ENCODE data around the gene HOATZ. TPM values are rescaled to one million over a fixed set of nuclear protein-coding genes. Genes with fewer than 3 reads are reported as not detected.

Gene HOATZ
- polyA plus RNA-seq, 1 of the 3 experiments (the other 2 are of a cell fraction), result 4.9 TPM

- Histone ChIP-seq H3K36me3 (replicated peaks in 1 of 2; ENCODE audit: control insufficient read depth in 1 of 2, insufficient read depth in 2 of 2, low read length in 1 of 2) (peaks cover 0 to 4% of the 10 kb centered on the region in 2 experiments), H3K27ac (ENCODE audit: low read depth in 2 of 2, low read length in 1 of 2) (peak overlapping the region; percentile 4 to 78; a peak in 3 of 4 replicates), H3K9ac (no peak overlapping the region), H3K4me2 (no peak overlapping the region), H3K4me3 (ENCODE audit: low read depth in 2 of 2, low read length in 1 of 2) (no peak overlapping the region), H3K79me2 (ENCODE audit: insufficient read depth) (no peaks in the 10 kb centered on the region), H3K27me3 (ENCODE audit: insufficient read depth) (no peaks in the 10 kb centered on the region), H4K20me1 (ENCODE audit: insufficient read depth) (no peaks in the 10 kb centered on the region), H3F3A (replicated peaks; ENCODE audit: insufficient read depth) (no peaks in the 10 kb centered on the region), H3K4me1 (ENCODE audit: control insufficient read depth in 1 of 2, insufficient read depth in 2 of 2, low read depth in 1 of 2, low read length in 1 of 2) (no peaks in the 10 kb centered on the region; a peak in 1 of 4 replicates), H3K9me2 (no peaks in the 10 kb centered on the region), H2AFZ (ENCODE audit: low read depth) (peak overlapping the region; percentile 17; the same call in 1 of the 2 replicates), H3K9me3 (no peaks in the 10 kb centered on the region)
- DNase-seq, result no peak
- TF ChIP-seq NRF1 (IDR thresholded peaks at IDR 0.05; ENCODE audit: low read depth, low read length) (no peak), FOSL2 (IDR thresholded peaks at IDR 0.05; ENCODE audit: borderline replicate concordance, low read depth) (peak; percentile 37; the same call in 1 of the 2 replicates)
- WGBS (ENCODE audit: low lambda C conversion rate), result 10% methylated on average over 2 of the region's 2 CpGs
- ChIA-PET CTCF (interaction anchor here (1.2 to 1.4 kb wide), 2 partner anchors 36 to 194 kb away, joined by 3 to 6 read pairs; partner anchors contain the start of gene BTG4), POLR2A (no interaction called here)
Measured at GRCh38 chr11:111476366-111476765, 38.2 kb upstream of the HOATZ start.

DNA sequence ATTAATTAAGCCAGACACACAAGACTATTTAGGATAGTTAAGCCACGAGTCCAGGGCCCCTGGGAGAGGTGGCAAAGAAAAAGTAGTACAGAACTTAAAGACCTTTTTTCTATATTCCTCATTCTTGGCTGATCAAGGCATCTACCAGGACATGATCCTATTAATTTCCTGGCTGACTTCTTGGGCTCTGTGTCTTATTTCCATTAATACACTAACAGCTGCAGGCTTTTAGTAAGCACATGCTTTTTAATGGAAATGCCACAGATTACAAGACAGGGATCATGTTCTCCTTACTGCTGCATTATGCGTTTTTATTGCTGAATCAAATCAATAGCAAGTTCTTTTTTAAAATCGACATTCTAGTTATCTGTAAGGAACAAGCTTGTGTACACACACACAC lies 37.6 kb upstream of the HOATZ start:
- no peaks in the 10 kb centered on the region for H4K20me1 ChIP-seq (ENCODE audit: insufficient read depth)
- no peak overlapping the region for H3K4me2 ChIP-seq
- no peak overlapping the region for H3K4me3 ChIP-seq (ENCODE audit: low read depth in 2 of 2, low read length in 1 of 2)
- no peak overlapping the region for H3K9ac ChIP-seq
- H3K9me3 ChIP-seq, result no peaks in the 10 kb centered on the region
- no peaks in the 10 kb centered on the region; a peak in 1 of 4 replicates for H3K4me1 ChIP-seq (ENCODE audit: control insufficient read depth in 1 of 2, insufficient read depth in 2 of 2, low read depth in 1 of 2, low read length in 1 of 2)
- H3K27ac ChIP-seq (ENCODE audit: low read depth in 2 of 2, low read length in 1 of 2), result peak overlapping the region in 1 of 2 experiments; percentile 78; a peak in 1 of 4 replicates
- H3K27me3 ChIP-seq (ENCODE audit: insufficient read depth), result no peaks in the 10 kb centered on the region
- POLR2A ChIA-PET, result no interaction called here
- WGBS (ENCODE audit: low lambda C conversion rate), result 26% methylated on average over 3 of the region's 3 CpGs
- DNase-seq, result no peak
- no peak overlapping the region for H2AFZ ChIP-seq (ENCODE audit: low read depth)
- no peaks in the 10 kb centered on the region for H3F3A ChIP-seq (replicated peaks; ENCODE audit: insufficient read depth)
- H3K9me2 ChIP-seq, result no peaks in the 10 kb centered on the region
- CTCF ChIA-PET, result interaction anchor here (0.5 to 1.2 kb wide), 2 partner anchors 35 to 37 kb away, joined by 3 read pairs; partner anchors contain the start of gene BTG4
- TF ChIP-seq SIN3A (IDR thresholded peaks at IDR 0.05; ENCODE audit: borderline replicate concordance, low read depth, low read length) (no peak), RCOR1 (IDR thresholded peaks at IDR 0.05; ENCODE audit: low read length) (no peak), MXI1 (IDR thresholded peaks at IDR 0.05; ENCODE audit: low read depth, low read length) (no peak), POLR2AphosphoS5 (IDR thresholded peaks at IDR 0.05; ENCODE audit: low read depth, low read length) (no peak), MEF2A (IDR thresholded peaks at IDR 0.05; ENCODE audit: borderline replicate concordance, low read depth) (no peak), SMC3 (IDR thresholded peaks at IDR 0.05; ENCODE audit: low read depth, low read length) (no peak), RFX5 (IDR thresholded peaks at IDR 0.05; ENCODE audit: low read length) (no peak), EP300 (IDR thresholded peaks at IDR 0.05; ENCODE audit: borderline replicate concordance in 1 of 2, low read depth in 1 of 2, low read length in 1 of 2) (no peak)
- TF ChIP-seq, protein P1, sequence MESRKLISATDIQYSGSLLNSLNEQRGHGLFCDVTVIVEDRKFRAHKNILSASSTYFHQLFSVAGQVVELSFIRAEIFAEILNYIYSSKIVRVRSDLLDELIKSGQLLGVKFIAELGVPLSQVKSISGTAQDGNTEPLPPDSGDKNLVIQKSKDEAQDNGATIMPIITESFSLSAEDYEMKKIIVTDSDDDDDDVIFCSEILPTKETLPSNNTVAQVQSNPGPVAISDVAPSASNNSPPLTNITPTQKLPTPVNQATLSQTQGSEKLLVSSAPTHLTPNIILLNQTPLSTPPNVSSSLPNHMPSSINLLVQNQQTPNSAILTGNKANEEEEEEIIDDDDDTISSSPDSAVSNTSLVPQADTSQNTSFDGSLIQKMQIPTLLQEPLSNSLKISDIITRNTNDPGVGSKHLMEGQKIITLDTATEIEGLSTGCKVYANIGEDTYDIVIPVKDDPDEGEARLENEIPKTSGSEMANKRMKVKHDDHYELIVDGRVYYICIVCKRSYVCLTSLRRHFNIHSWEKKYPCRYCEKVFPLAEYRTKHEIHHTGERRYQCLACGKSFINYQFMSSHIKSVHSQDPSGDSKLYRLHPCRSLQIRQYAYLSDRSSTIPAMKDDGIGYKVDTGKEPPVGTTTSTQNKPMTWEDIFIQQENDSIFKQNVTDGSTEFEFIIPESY (IDR thresholded peaks at IDR 0.05; ENCODE audit: borderline replicate concordance, low read depth), result no peak
- TF ChIP-seq, protein P2, sequence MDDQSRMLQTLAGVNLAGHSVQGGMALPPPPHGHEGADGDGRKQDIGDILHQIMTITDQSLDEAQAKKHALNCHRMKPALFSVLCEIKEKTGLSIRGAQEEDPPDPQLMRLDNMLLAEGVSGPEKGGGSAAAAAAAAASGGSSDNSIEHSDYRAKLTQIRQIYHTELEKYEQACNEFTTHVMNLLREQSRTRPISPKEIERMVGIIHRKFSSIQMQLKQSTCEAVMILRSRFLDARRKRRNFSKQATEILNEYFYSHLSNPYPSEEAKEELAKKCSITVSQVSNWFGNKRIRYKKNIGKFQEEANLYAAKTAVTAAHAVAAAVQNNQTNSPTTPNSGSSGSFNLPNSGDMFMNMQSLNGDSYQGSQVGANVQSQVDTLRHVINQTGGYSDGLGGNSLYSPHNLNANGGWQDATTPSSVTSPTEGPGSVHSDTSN (IDR thresholded peaks at IDR 0.05), result no peak
- peaks cover 0 to 4% of the 10 kb centered on the region in 2 experiments for H3K36me3 ChIP-seq (replicated peaks in 1 of 2; ENCODE audit: control insufficient read depth in 1 of 2, insufficient read depth in 2 of 2, low read length in 1 of 2)
- H3K79me2 ChIP-seq (ENCODE audit: insufficient read depth), result no peaks in the 10 kb centered on the region

Measured in SK-N-SH (cell line).